Karpas-422 (cell line): ENCODE data around the gene TAS2R40. TPM values are rescaled to one million over a fixed set of nuclear protein-coding genes. Genes with fewer than 3 reads are reported as not detected.
A peak's percentile ranks its signal among the peaks of the same experiment; 100 is the strongest.
"Not testable (repeated sequence)": the region's sequence is repeated elsewhere in the genome, so short reads cannot be mapped to it uniquely, and the experiment has no call there.

Experiments
- DNase-seq: peaks from one replicate; pipeline ENCODE4 v3.0.0-alpha.2; 2015
- H2AFZ ChIP-seq: fragments of 200-600 bp; sonication (generic); 2 replicates; pipeline ENCODE4 v1.6.1; 2014; ENCODE audit warnings: antibody characterized with exemption, low read length, mixed read lengths
- H3K27ac ChIP-seq: fragments of 200-600 bp; sonication (generic); 2 replicates; pipeline ENCODE4 v1.5.1; 2014; ENCODE audit warnings: mild to moderate bottlenecking, low read length, moderate library complexity
- H3K27me3 ChIP-seq: fragments of 200-600 bp; sonication (generic); 2 replicates; pipeline ENCODE4 v1.6.1; 2014; ENCODE audit warnings: low read length, mixed read lengths
- H3K36me3 ChIP-seq: fragments of 200-600 bp; sonication (generic); 2 replicates; pipeline ENCODE4 v1.6.1; 2014; ENCODE audit warnings: low read length, mixed read lengths; ENCODE audit not compliant: insufficient read depth
- H3K4me1 ChIP-seq: fragments of 200-600 bp; sonication (generic); 2 replicates; pipeline ENCODE4 v1.6.1; 2014; ENCODE audit warnings: mild to moderate bottlenecking, low read length, mixed read lengths
- H3K4me2 ChIP-seq: fragments of 200-600 bp; sonication (generic); 2 replicates; pipeline ENCODE4 v1.6.1; 2014; ENCODE audit warnings: low read length, low read depth, mild to moderate bottlenecking; ENCODE audit not compliant: poor library complexity, severe bottlenecking
- H3K4me3 ChIP-seq: fragments of 200-600 bp; sonication (generic); 2 replicates; pipeline ENCODE4 v1.5.1; 2014; ENCODE audit warnings: mild to moderate bottlenecking, antibody characterized with exemption, low read length, mixed read lengths
- H3K79me2 ChIP-seq: fragments of 200-600 bp; sonication (generic); 2 replicates; pipeline ENCODE4 v1.6.1; 2014; ENCODE audit warnings: mild to moderate bottlenecking, low read length, mixed read lengths
- H3K9ac ChIP-seq: fragments of 200-600 bp; sonication (generic); 2 replicates; pipeline ENCODE4 v1.6.0; 2014; ENCODE audit warnings: low read length
- H3K9me2 ChIP-seq: fragments of 200-600 bp; sonication (generic), shearing (Covaris generic); replicated peaks from 2 replicates; pipeline ENCODE4 v1.6.0; 2014; ENCODE audit warnings: mild to moderate bottlenecking, low read length, moderate library complexity; ENCODE audit not compliant: insufficient read depth
- H3K9me3 ChIP-seq: fragments of 300-700, 200-600 bp; sonication (generic); 2 replicates; pipeline ENCODE4 v1.6.1; 2014; ENCODE audit warnings: low read length, mixed read lengths
- H4K20me1 ChIP-seq: fragments of 200-600 bp; sonication (generic); 2 replicates; pipeline ENCODE4 v1.6.1; 2014; ENCODE audit warnings: mild to moderate bottlenecking, antibody characterized with exemption, low read length, low read depth; ENCODE audit not compliant: insufficient read depth
- total RNA-seq: library from RNA; depleted of rRNA; stranded (reverse); fragments of >200 nt; shearing (Covaris generic); gene quantifications from 2 replicates; pipeline ENCODE4 v1.2.3, GENCODE V29; 2014; ENCODE audit warnings: low replicate concordance; rRNA removed

The TAS2R40 gene
- not detected in 2 replicates for total RNA-seq

- no peaks in the 10 kb centered on the region for H4K20me1 ChIP-seq
- no peak within 1 kb of the TSS for H3K4me2 ChIP-seq
- no peaks in the 10 kb centered on the region for H3K4me1 ChIP-seq
Measured at GRCh38 chr7:143221737-143222136, at the start of gene TAS2R40. Gene TAS2R40, plus strand, starts transcription at chr7:143222037. Its CDS starts 42 bp downstream, at chr7:143222079.

GRCh38 chr7:143172354-143172753 is 49.5 kb upstream of the TAS2R40 start:
- Histone ChIP-seq H3K4me3 (peak overlapping the region; percentile 31), H3K9ac (peak overlapping the region; percentile 35), H2AFZ (no peak overlapping the region), H3K27ac (peak overlapping the region; percentile 26; the same call in 1 of the 2 replicates), H3K36me3 (no peaks in the 10 kb centered on the region), H4K20me1 (no peaks in the 10 kb centered on the region), H3K4me2 (peak overlapping the region; percentile 54), H3K9me3 (peaks cover 7% of the 10 kb centered on the region; the same call in 1 of the 2 replicates), H3K27me3 (no peaks in the 10 kb centered on the region), H3K79me2 (no peaks in the 10 kb centered on the region), H3K4me1 (peaks cover 52% of the 10 kb centered on the region), H3K9me2 (no peaks in the 10 kb centered on the region; the same call in 1 of the 2 replicates)
- no peak for DNase-seq

More at GRCh38 chr7:143221737-143222136, at the start of gene TAS2R40:
- no peaks in the 10 kb centered on the region for H3K9me2 ChIP-seq
- no peak within 1 kb of the TSS for H2AFZ ChIP-seq
- no peak within 1 kb of the TSS for H3K4me3 ChIP-seq
- H3K79me2 ChIP-seq, result no peaks in the 10 kb centered on the region
- no peak for DNase-seq
- no peaks in the 10 kb centered on the region for H3K9me3 ChIP-seq
- no peaks in the 10 kb centered on the region for H3K36me3 ChIP-seq
- no peak within 1 kb of the TSS for H3K9ac ChIP-seq
- no peaks in the 10 kb centered on the region for H3K27me3 ChIP-seq
- no peak within 1 kb of the TSS for H3K27ac ChIP-seq

GRCh38 chr7:143176128-143176527 is 45.7 kb upstream of the TAS2R40 start:
- Histone ChIP-seq H3K27me3 (no peaks in the 10 kb centered on the region), H4K20me1 (no peaks in the 10 kb centered on the region), H3K9me2 (no peaks in the 10 kb centered on the region; the same call in 1 of the 2 replicates), H3K4me2 (no peak overlapping the region), H3K9me3 (peaks cover 10% of the 10 kb centered on the region), H3K27ac (no peak overlapping the region), H3K4me1 (peaks cover 21% of the 10 kb centered on the region), H3K4me3 (no peak overlapping the region), H3K79me2 (no peaks in the 10 kb centered on the region), H3K36me3 (no peaks in the 10 kb centered on the region), H3K9ac (no peak overlapping the region), H2AFZ (no peak overlapping the region)
- DNase-seq, result no peak

- Histone ChIP-seq H2AFZ (no peak overlapping the region), H3K9ac (no peak overlapping the region), H3K27ac (no peak overlapping the region), H3K4me3 (no peak overlapping the region), H3K9me3 (peaks cover 10% of the 10 kb centered on the region), H4K20me1 (no peaks in the 10 kb centered on the region), H3K4me1 (peaks cover 9% of the 10 kb centered on the region), H3K36me3 (no peaks in the 10 kb centered on the region), H3K9me2 (no peaks in the 10 kb centered on the region; the same call in 1 of the 2 replicates), H3K79me2 (no peaks in the 10 kb centered on the region), H3K4me2 (no peak overlapping the region), H3K27me3 (no peaks in the 10 kb centered on the region)
- peak; percentile 57 for DNase-seq
Measured at GRCh38 chr7:143177374-143178119, 44.3 kb upstream of the TAS2R40 start.

GRCh38 chr7:143180771-143181170 is 41.1 kb upstream of the TAS2R40 start:
- H3K9me2 ChIP-seq, H3K4me3 ChIP-seq, H3K27ac ChIP-seq, H3K9ac ChIP-seq, H3K36me3 ChIP-seq, H3K4me2 ChIP-seq, DNase-seq, H3K27me3 ChIP-seq, H4K20me1 ChIP-seq, H3K79me2 ChIP-seq, H2AFZ ChIP-seq: not testable (repeated sequence)
- Histone ChIP-seq H3K4me1 (peaks cover 11% of the 10 kb centered on the region), H3K9me3 (peaks cover 10% of the 10 kb centered on the region)

- H3K27me3 ChIP-seq, result no peaks in the 10 kb centered on the region
- H4K20me1 ChIP-seq, result no peaks in the 10 kb centered on the region
- H3K9me3 ChIP-seq, result peaks cover 10% of the 10 kb centered on the region
- H3K79me2 ChIP-seq, result no peaks in the 10 kb centered on the region
- no peaks in the 10 kb centered on the region for H3K36me3 ChIP-seq
- no peak overlapping the region for H2AFZ ChIP-seq
- no peaks in the 10 kb centered on the region for H3K9me2 ChIP-seq
- no peak overlapping the region for H3K4me3 ChIP-seq
- no peak overlapping the region for H3K27ac ChIP-seq
- H3K4me2 ChIP-seq, result no peak overlapping the region
- H3K9ac ChIP-seq, result no peak overlapping the region
- peaks cover 11% of the 10 kb centered on the region for H3K4me1 ChIP-seq
- DNase-seq, result no peak
Measured at GRCh38 chr7:143181349-143181748, 40.5 kb upstream of the TAS2R40 start.

- H3K27me3 ChIP-seq, result no peaks in the 10 kb centered on the region
Measured at GRCh38 chr7:143183024-143183423, 38.8 kb upstream of the TAS2R40 start, which contains the start of gene TAS2R39. Gene TAS2R39, plus strand, starts transcription at chr7:143183419. Its CDS starts 0 bp downstream, at chr7:143183419.

GRCh38 chr7:143185551-143185950 is 36.3 kb upstream of the TAS2R40 start:
- H3K4me3 ChIP-seq, result no peak overlapping the region
- DNase-seq, result no peak
- H3K36me3 ChIP-seq, result no peaks in the 10 kb centered on the region
- no peaks in the 10 kb centered on the region for H4K20me1 ChIP-seq
- H3K79me2 ChIP-seq, result no peaks in the 10 kb centered on the region
- H3K9ac ChIP-seq, result no peak overlapping the region
- H3K27ac ChIP-seq, result no peak overlapping the region
- no peak overlapping the region for H2AFZ ChIP-seq
- H3K27me3 ChIP-seq, result no peaks in the 10 kb centered on the region
- H3K4me1 ChIP-seq, result peaks cover 11% of the 10 kb centered on the region
- H3K4me2 ChIP-seq, result no peak overlapping the region
- H3K9me2 ChIP-seq, result no peaks in the 10 kb centered on the region
- H3K9me3 ChIP-seq, result no peaks in the 10 kb centered on the region

More at GRCh38 chr7:143183024-143183423, 38.8 kb upstream of the TAS2R40 start, which contains the start of gene TAS2R39:
- Histone ChIP-seq H3K4me1 (peaks cover 11% of the 10 kb centered on the region), H3K9ac (no peak within 1 kb of the TSS), H3K79me2 (no peaks in the 10 kb centered on the region), H3K9me3 (peaks cover 3% of the 10 kb centered on the region), H4K20me1 (no peaks in the 10 kb centered on the region), H3K36me3 (no peaks in the 10 kb centered on the region), H3K4me3 (no peak within 1 kb of the TSS), H3K27ac (no peak within 1 kb of the TSS), H3K4me2 (peak within 1 kb of the TSS; percentile 9), H3K9me2 (no peaks in the 10 kb centered on the region), H2AFZ (no peak within 1 kb of the TSS)
- DNase-seq, result peak; percentile 66
